ENCODE data around the gene MOGAT1.

DNA sequence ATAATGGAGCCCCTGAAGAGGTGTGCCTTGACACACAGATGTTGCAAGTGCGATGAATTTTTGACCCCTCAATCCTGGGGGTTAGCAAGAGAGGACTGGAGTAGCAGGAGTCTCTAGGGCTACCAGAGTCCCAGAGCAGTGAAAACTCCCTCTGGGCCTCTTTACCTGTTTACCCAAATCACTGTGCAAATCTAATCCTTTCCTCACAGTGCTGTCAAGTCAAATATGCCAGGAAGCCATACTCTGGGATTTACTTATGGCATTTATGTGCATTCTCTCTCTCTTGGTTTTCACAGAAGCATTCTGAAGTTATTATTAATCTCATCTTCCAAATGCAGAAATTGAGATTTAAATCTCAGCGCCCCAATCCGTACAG, 62.0 kb downstream of the MOGAT1 start:
- TF ChIP-seq MXI1 (IDR thresholded peaks at IDR 0.05; ENCODE audit: low read depth, low read length) (no peak), MAX (IDR thresholded peaks at IDR 0.05; ENCODE audit: low read depth) (no peak), CTCF (IDR thresholded peaks at IDR 0.05) (no peak)
- TF ChIP-seq, protein P1, sequence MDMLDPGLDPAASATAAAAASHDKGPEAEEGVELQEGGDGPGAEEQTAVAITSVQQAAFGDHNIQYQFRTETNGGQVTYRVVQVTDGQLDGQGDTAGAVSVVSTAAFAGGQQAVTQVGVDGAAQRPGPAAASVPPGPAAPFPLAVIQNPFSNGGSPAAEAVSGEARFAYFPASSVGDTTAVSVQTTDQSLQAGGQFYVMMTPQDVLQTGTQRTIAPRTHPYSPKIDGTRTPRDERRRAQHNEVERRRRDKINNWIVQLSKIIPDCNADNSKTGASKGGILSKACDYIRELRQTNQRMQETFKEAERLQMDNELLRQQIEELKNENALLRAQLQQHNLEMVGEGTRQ (IDR thresholded peaks at IDR 0.05; ENCODE audit: borderline replicate concordance, low read depth, low read length) = no peak

All from SK-N-SH (cell line).